ENCODE results near the gene C12orf54. TPM values are rescaled to one million over a fixed set of nuclear protein-coding genes. Genes with fewer than 3 reads are reported as not detected.
"Not testable (repeated sequence)": the region's sequence is repeated elsewhere in the genome, so short reads cannot be mapped to it uniquely, and the experiment has no call there.

Gene C12orf54
- total RNA-seq, 2 donors from 2014 or later: not detected

DNA sequence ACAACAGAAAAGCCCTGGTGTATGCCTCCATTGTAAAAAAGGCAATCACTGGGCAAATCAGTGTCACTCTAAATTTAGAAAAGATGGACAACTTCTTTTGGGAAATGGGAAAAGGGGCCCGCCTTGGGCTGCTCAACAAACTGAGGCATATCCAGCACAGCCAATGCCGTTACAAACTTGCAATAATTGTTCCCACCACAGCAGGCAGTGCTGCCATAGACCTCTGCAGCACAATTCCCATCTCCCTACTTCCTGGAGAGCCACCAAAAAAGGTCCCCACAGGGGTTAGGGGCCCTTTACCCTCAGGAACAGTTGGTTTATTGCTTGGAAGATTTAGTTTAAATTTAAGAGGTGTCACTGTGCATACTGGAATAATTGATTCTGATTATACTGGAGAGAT, 26.7 kb downstream of the C12orf54 start:
- DNase-seq (no peak), ATAC-seq (no peak)
- Histone ChIP-seq H3K9me3 (peaks cover 0 to 4% (median 0%) of the 10 kb centered on the region in 3 donors), H3K4me1 (no peaks in the 10 kb centered on the region), H3K4me3 (no peak overlapping the region), H3K27ac (no peak overlapping the region), H3K27me3 (no peaks in the 10 kb centered on the region), H3K36me3 (replicated peaks in 1 of 2; ENCODE audit: insufficient read depth in 1 of 2, low read depth in 2 of 2) (no peaks in the 10 kb centered on the region)
- intact Hi-C loops (cut with DNase I): no loop called here
- TF ChIP-seq, protein P1, sequence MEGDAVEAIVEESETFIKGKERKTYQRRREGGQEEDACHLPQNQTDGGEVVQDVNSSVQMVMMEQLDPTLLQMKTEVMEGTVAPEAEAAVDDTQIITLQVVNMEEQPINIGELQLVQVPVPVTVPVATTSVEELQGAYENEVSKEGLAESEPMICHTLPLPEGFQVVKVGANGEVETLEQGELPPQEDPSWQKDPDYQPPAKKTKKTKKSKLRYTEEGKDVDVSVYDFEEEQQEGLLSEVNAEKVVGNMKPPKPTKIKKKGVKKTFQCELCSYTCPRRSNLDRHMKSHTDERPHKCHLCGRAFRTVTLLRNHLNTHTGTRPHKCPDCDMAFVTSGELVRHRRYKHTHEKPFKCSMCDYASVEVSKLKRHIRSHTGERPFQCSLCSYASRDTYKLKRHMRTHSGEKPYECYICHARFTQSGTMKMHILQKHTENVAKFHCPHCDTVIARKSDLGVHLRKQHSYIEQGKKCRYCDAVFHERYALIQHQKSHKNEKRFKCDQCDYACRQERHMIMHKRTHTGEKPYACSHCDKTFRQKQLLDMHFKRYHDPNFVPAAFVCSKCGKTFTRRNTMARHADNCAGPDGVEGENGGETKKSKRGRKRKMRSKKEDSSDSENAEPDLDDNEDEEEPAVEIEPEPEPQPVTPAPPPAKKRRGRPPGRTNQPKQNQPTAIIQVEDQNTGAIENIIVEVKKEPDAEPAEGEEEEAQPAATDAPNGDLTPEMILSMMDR (IDR thresholded peaks at IDR 0.05): no peak
- no peak for TF ChIP-seq POLR2A (IDR thresholded peaks at IDR 0.05)
- WGBS, 2 donors: 55% methylated on average over 2 of the region's 2 CpGs

DNA sequence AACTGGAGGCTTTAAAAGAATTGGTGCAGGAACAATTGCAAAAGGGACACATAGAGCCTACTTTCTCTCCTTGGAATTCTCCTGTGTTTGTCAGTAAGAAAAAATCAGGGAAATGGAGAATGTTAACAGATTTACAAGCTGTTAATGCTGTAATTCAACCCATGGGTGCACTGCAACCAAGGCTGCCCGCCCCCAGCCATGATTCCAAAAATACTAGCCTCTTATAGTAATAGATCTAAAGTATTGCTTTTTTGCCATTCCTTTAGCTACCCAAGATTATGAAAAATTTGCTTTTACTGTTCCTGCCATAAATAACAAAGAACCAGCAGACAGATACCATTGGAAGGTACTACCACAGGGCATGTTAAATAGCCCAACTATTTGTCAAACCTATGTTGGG, 27.8 kb downstream of the C12orf54 start:
- DNase-seq: no peak
- no peak overlapping the region for H3K27ac ChIP-seq
- peaks cover 0 to 4% (median 0%) of the 10 kb centered on the region in 3 donors for H3K9me3 ChIP-seq
- no peaks in the 10 kb centered on the region for H3K4me1 ChIP-seq
- H3K27me3 ChIP-seq: no peaks in the 10 kb centered on the region
- 29 to 37% methylated on average over 1 of the region's 1 CpG for WGBS, 2 donors
- no peak overlapping the region for H3K4me3 ChIP-seq
- ATAC-seq: no peak
- intact Hi-C loops (cut with DNase I): no loop called here
- TF ChIP-seq, protein P1 (IDR thresholded peaks at IDR 0.05): no peak
- TF ChIP-seq POLR2A (IDR thresholded peaks at IDR 0.05): no peak
- H3K36me3 ChIP-seq (replicated peaks in 1 of 2; ENCODE audit: insufficient read depth in 1 of 2, low read depth in 2 of 2): no peaks in the 10 kb centered on the region

DNA sequence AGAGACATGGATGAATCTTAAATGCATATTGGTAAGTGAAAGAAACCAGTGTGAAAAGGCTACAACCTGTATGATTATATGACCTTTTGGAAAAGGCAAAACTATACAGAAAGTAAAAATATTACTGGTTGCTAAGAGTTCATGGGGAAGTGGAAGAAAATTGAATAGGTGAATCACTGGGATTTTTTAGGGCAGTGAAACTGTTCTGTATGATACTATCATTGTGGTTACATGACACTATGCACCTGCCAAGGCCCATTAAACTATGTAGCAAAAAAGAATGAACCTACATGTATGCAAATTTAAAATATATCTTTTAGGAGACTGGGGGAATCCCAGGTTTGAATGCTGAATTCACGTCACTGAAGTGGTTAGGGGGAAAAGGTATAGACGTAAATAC, 30.6 kb downstream of the C12orf54 start:
- 35 to 71% methylated on average over 2 of the region's 2 CpGs for WGBS, 2 donors
- Histone ChIP-seq H3K36me3 (replicated peaks in 1 of 2; ENCODE audit: insufficient read depth in 1 of 2, low read depth in 2 of 2) (no peaks in the 10 kb centered on the region), H3K27ac (no peak overlapping the region), H3K4me1 (no peaks in the 10 kb centered on the region), H3K4me3 (no peak overlapping the region), H3K27me3 (no peaks in the 10 kb centered on the region), H3K9me3 (peaks cover 0 to 4% (median 0%) of the 10 kb centered on the region in 3 donors)
- DNase-seq (no peak), ATAC-seq (no peak)
- intact Hi-C loops (cut with DNase I): no loop called here
- TF ChIP-seq, protein P1 (IDR thresholded peaks at IDR 0.05): no peak
- TF ChIP-seq POLR2A (IDR thresholded peaks at IDR 0.05): no peak

DNA sequence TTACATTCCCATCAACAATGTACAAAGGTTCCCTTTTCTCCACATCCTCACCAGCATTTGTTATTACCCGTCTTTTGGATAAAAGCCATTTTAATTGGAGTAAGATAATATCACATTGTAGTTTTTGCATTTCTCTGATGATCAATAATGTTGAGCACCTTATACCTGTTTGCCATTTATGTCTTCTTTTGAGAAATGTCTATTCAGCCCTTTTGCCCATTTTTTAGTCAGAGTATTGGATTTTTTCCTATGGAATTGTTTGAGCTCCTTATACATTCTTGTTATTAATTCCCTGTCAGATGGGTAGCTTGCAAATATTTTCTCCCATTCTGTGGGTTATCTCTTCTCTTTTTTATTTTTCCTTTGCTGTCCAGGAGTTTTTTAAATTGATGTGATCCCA, 32.4 kb downstream of the C12orf54 start:
- H3K4me1 ChIP-seq: no peaks in the 10 kb centered on the region
- peaks cover 0 to 4% (median 0%) of the 10 kb centered on the region in 3 donors for H3K9me3 ChIP-seq
- ATAC-seq (no peak), DNase-seq (no peak)
- no peak overlapping the region for H3K27ac ChIP-seq
- no peaks in the 10 kb centered on the region for H3K27me3 ChIP-seq
- intact Hi-C loops (cut with DNase I): no loop called here
- H3K36me3 ChIP-seq (replicated peaks in 1 of 2; ENCODE audit: insufficient read depth in 1 of 2, low read depth in 2 of 2): no peaks in the 10 kb centered on the region
- H3K4me3 ChIP-seq: no peak overlapping the region
- 64 to 81% methylated on average over 1 of the region's 1 CpG for WGBS, 2 donors
- TF ChIP-seq, protein P1 (IDR thresholded peaks at IDR 0.05): no peak
- TF ChIP-seq POLR2A (IDR thresholded peaks at IDR 0.05): no peak

DNA sequence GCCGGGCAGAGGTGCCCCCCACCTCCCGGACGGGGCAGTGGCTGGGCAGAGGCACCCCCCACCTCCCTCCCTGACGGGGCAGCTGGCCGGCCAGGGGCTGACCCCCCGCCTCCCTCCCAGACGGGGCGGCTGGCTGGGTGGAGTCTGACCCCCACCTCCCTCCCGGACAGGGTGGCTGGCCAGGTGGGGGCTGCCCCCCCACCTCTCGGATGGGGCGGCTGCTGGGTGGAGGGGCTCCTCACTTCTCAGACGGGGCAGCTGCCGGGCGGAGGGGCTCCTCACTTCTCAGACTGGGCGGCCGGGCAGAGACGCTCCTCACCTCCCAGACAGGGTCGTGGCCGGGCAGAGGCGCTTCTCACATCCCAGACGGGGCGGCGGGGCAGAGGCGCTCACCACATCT, 38.1 kb downstream of the C12orf54 start:
- H3K27me3 ChIP-seq; H3K4me1 ChIP-seq; H3K9me3 ChIP-seq; H3K27ac ChIP-seq; intact Hi-C loops (cut with DNase I); H3K36me3 ChIP-seq (replicated peaks in 1 of 2; ENCODE audit: insufficient read depth in 1 of 2, low read depth in 2 of 2); H3K4me3 ChIP-seq; ATAC-seq; DNase-seq: not testable (repeated sequence)
- 87 to 100% methylated on average over 2 to 20 of the region's 24 CpGs for WGBS, 2 donors
